NCI-H2029 (cell line): ENCODE measurements around the gene ENGASE.
A peak's percentile ranks its signal among the peaks of the same experiment; 100 is the strongest.

ENCODE experiments used
- DNase-seq: peaks from one replicate; lab custom pipeline; 2025; lab: John Stamatoyannopoulos, UW

Gene ENGASE

GRCh38 chr17:79039886-79040285 lies 34.7 kb upstream of the ENGASE start:
- no peak for DNase-seq

DNA sequence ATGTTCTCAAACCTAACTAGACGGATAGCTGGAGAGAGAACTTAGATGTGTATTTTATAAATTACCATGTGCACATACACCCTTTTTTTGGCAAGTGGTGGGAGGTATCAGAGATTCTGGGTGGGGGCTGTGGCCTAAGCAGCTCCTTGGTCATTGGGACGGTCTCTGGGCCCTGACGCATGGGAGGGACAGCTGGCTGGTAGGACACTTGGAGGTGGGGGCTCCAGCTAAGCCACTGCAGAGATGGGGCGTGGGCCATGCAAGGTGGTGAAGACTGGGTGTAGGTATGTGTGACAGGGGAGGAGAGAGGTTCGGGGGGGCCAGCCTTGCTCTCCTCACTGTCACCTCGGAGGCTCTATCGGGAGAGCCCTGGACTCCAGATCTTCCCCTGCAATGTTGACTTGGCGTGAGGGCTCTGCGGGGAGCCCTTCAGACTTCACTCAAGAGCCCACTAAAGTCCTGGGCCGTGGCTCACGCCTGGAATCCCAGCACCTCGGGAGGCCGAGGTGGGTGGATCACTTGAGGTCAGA lies 33.5 kb upstream of the ENGASE start:
- DNase-seq: no peak

DNA sequence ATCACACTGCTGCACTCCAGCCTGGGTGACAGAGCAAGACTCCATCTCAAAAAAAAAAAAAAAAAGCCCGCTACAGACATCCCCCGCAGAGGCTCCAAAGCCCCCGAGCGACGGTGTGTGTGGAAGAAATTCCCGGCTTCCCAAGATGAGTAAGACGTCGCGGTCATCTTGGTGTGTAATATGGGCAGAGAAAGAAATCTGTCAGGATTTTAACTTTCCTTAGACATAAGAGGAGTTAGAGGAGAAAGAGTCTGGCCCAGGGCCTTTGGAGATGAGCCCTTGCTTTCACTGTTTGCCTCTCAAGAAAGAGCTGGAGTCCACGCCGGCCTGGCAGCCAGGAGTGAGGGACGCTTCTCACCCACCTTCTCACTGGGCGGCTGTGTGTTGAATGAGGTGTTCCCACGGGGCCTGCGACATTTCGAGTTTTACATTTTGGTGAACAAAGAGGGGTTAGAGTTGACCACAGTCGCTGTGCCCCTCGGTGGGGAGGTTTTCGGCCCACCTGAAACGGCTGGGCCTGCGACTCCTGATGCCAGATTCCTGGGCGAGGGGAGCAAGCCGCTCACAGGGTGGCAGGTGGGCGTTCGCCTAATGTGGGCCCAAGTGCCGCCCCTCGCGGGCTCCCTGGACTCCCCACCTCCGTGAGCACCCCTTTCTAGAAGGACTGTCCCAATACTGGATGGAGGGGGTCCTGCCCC lies 32.8 kb upstream of the ENGASE start:
- DNase-seq: no peak

DNA sequence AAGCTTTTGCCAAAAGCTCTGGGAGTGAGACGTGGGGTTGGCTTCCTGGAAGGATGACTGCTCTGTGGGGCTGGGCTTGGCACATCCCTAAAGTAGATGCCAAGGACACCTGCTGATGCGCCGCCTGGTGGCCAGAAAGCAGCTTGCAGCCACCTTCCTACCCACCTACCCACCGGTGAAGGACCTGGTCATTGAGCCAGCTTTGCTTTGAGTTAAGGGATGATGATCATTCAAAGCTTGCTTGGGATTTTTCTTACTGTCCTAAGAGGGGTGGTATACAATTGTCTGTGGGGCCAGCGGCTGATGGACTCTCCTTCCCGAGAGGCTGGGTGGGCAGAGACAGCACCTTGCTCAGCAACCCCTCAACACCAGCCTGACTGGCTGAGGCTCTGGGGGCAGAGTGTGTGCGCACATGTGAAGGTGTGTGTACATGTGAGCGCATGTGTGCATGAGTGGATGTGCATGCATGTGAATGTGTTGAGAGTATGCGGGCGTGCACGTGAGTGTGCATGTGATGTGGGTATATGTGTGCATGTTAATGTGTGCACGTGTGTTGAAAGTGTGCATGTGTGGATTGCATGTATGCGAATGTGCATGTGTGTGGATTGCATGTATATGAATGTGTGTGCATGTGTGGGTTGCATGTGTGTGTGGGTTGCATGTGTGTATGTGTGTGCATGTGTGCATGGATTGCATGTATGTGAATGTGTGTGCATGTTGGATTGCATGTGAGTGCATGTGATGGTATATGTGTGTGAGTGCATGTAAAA lies 32.0 kb upstream of the ENGASE start:
- peak; percentile 37 for DNase-seq

- DNase-seq: no peak
These were observed 31.3 kb upstream of the ENGASE start for GRCh38 chr17:79043191-79043930.

DNA sequence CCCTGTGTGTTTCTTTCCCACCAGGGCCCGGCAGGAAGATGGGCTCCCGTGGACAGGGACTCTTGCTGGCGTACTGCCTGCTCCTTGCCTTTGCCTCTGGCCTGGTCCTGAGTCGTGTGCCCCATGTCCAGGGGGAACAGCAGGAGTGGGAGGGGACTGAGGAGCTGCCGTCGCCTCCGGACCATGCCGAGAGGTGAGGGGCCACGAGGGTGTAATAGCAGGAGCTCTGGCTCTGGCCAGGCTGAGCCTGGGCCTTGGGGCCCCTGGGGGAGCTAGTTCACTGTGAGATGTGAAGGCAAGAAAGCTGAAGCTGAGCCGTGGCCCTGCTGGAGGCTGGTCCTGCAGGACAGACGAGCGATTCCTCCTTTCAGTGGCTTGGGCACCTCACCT lies 30.7 kb upstream of the ENGASE start:
- DNase-seq: no peak

- no peak for DNase-seq
These were observed 30.2 kb upstream of the ENGASE start for GRCh38 chr17:79044462-79044861.

DNA sequence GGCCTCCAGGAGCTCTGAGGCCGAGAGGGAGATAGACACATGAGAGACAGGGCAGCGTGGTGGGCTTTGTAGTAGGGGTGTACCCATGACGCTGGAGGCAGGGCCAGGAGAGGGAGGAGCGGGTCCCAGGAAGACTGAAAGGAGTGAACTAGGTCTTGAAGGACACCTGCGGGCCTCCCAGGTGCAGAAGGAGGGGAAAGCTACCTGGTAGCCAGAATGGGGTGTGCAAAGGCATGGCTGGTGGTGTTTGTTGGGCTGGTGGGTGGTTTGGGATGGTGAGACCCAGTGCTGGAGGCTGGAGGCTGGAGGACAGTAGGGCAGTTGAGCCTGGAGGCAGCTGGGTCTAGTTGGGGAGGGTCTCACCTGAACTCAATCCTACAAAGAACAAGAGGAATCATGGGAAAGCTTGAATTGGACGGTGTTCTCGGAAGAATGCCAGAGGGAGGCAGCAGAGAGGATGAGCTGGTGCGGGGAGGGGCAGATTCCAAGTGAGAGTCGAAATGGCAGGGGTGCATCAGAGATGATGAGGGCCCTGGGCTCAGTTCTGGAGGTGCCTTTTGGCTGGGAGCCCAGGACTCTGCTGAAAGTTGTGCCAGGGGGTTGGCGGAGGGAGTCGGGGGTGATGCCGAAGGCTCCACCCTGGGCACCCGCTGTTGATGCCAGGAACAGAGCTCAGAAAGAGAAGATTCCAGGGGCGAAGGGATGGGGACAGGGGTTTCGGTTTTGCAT lies 29.5 kb upstream of the ENGASE start:
- no peak for DNase-seq

- peak; percentile 35 for DNase-seq
These were observed 28.8 kb upstream of the ENGASE start for GRCh38 chr17:79045842-79046196.

GRCh38 chr17:79046197-79046915 lies 28.3 kb upstream of the ENGASE start:
- no peak for DNase-seq

GRCh38 chr17:79046916-79047280 lies 27.7 kb upstream of the ENGASE start:
- no peak for DNase-seq

GRCh38 chr17:79047291-79047920 lies 27.2 kb upstream of the ENGASE start:
- no peak for DNase-seq

DNA sequence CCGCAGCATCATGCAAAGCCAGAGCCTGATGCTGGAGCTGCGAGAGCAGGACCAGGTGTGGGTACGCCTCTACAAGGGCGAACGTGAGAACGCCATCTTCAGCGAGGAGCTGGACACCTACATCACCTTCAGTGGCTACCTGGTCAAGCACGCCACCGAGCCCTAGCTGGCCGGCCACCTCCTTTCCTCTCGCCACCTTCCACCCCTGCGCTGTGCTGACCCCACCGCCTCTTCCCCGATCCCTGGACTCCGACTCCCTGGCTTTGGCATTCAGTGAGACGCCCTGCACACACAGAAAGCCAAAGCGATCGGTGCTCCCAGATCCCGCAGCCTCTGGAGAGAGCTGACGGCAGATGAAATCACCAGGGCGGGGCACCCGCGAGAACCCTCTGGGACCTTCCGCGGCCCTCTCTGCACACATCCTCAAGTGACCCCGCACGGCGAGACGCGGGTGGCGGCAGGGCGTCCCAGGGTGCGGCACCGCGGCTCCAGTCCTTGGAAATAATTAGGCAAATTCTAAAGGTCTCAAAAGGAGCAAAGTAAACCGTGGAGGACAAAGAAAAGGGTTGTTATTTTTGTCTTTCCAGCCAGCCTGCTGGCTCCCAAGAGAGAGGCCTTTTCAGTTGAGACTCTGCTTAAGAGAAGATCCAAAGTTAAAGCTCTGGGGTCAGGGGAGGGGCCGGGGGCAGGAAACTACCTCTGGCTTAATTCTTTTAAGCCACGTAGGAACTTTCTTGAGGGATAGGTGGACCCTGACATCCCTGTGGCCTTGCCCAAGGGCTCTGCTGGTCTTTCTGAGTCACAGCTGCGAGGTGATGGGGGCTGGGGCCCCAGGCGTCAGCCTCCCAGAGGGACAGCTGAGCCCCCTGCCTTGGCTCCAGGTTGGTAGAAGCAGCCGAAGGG lies 26.4 kb upstream of the ENGASE start:
- no peak for DNase-seq

- DNase-seq: no peak
These were observed 25.5 kb upstream of the ENGASE start for GRCh38 chr17:79048826-79049755.

DNA sequence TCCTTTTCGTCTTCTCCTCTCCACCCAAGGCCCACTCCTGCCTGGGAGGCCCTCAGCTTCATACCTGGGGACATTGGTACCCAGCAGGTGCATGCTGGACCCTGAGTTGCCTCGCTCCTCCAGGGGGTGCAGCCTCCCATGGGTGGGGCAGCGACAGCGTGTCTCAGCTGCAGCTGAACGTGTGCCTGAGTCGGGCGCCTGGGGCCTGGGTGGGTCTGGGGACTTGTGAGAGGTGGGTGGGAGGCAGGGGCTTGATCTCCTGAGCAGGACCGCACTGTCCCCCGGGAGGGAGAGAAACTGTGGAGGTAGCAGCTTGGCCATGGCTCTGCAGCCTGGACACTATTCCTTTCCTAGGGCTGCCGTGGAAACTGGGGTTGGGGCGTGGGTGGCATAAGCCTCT lies 24.8 kb upstream of the ENGASE start:
- DNase-seq: no peak

DNA sequence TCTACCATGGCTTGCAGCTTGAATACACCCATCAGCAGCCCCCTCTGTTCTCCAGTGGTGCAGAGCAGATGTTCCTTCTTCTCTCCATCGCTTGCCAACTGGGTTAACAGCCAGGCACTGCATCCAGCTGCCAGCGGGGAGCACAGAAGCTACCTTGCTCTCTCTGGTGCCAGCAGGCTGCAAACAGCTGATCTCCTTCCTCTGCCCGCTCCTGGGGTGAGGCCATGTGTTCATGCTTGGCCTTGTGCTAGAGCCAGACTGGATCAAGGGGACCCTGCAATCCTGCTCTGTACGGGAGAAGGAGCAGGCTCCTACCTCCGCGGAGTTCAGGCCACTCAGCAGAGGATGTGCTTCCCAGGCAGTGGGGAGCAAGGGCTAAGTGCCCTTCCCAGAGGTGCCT lies 24.1 kb upstream of the ENGASE start:
- DNase-seq: no peak

DNA sequence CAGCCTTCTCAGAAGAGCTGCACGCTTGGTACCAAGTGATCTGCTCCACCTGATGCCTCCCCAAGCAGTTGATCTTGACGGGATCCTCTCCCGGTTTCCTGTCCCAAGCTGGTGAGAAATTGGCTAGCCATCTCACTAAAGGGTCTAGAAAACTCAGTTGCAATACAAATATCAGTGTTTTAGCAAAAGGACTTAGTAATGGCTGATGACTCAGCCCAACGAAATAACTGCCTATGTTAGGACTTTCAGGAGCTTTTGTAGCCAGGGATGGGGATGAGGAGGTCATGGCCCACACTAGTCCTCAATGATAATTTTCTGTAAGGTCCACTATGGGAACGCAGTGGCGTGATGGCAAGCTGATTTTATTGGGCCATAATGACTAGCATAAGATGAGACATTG lies 23.3 kb upstream of the ENGASE start:
- no peak for DNase-seq

GRCh38 chr17:79052131-79052530 lies 22.5 kb upstream of the ENGASE start:
- no peak for DNase-seq
